OCI-LY1 (cell line): Measurements from ENCODE around the gene F2.

ENCODE experiments used
- H2AFZ ChIP-seq: fragments of 200-600 bp; sonication (generic), shearing (Covaris generic); 2 replicates; pipeline ENCODE4 v1.6.0; 2014; ENCODE audit warnings: antibody characterized with exemption, mild to moderate bottlenecking, low read length
- H3F3A ChIP-seq: fragments of 200-600 bp; sonication (generic), shearing (Covaris generic); 2 replicates; pipeline ENCODE4 v1.6.0; 2014; ENCODE audit warnings: mild to moderate bottlenecking, antibody characterized with exemption, low read length, moderate library complexity; ENCODE audit not compliant: insufficient read depth
- H3K27ac ChIP-seq: fragments of 200-600 bp; sonication (generic); 2 replicates; pipeline ENCODE4 v1.5.1; 2014; ENCODE audit warnings: low read length, mixed run types, mild to moderate bottlenecking, low read depth; ENCODE audit not compliant: poor library complexity, severe bottlenecking
- H3K27me3 ChIP-seq: fragments of 200-600 bp; sonication (generic); 2 replicates; pipeline ENCODE4 v1.6.0; 2014; ENCODE audit warnings: antibody characterized with exemption, mild to moderate bottlenecking, low read length, moderate library complexity; ENCODE audit not compliant: insufficient read depth
- H3K36me3 ChIP-seq: fragments of 200-600 bp; sonication (generic); 2 replicates; pipeline ENCODE4 v1.6.1; 2014; ENCODE audit warnings: mild to moderate bottlenecking, antibody characterized with exemption, low read length, moderate library complexity, mixed read lengths; ENCODE audit not compliant: insufficient read depth
- H3K4me1 ChIP-seq: fragments of 200-600 bp; sonication (generic); 2 replicates; pipeline ENCODE4 v1.5.1; 2014; ENCODE audit warnings: mild to moderate bottlenecking, low read length, moderate library complexity; ENCODE audit not compliant: insufficient read depth, severe bottlenecking
- H3K4me2 ChIP-seq: fragments of 200-600 bp; sonication (generic), shearing (Covaris generic); 2 replicates; pipeline ENCODE4 v1.6.1; 2014; ENCODE audit warnings: low read length
- H3K4me3 ChIP-seq: fragments of 200-600 bp; sonication (generic); 2 replicates; pipeline ENCODE4 v1.5.1; 2014; ENCODE audit warnings: low read length, low read depth, mild to moderate bottlenecking, mixed read lengths; ENCODE audit not compliant: poor library complexity, severe bottlenecking
- H3K79me2 ChIP-seq: fragments of 200-600 bp; shearing (Covaris generic); 2 replicates; pipeline ENCODE4 v1.6.1; 2016; ENCODE audit warnings: mixed run types, low read length, mixed read lengths; ENCODE audit not compliant: insufficient read depth
- H3K9ac ChIP-seq: fragments of 200-600 bp; sonication (generic), shearing (Covaris generic); 2 replicates; pipeline ENCODE4 v1.6.1; 2014; ENCODE audit warnings: mild to moderate bottlenecking, low read length, mixed read lengths
- H3K9me2 ChIP-seq: fragments of 200-600 bp; sonication (generic), shearing (Covaris generic); 2 replicates; pipeline ENCODE4 v1.6.1; 2014; ENCODE audit warnings: low read depth, mild to moderate bottlenecking, low read length, mixed read lengths
- H3K9me3 ChIP-seq: fragments of 200-600 bp; shearing (Covaris generic); 2 replicates; pipeline ENCODE4 v1.6.1; 2014; ENCODE audit warnings: low read length, mixed read lengths
- H4K20me1 ChIP-seq: fragments of 200-600 bp; sonication (generic), shearing (Covaris generic); 2 replicates; pipeline ENCODE4 v1.6.0; 2016; ENCODE audit warnings: mild to moderate bottlenecking, low read length; ENCODE audit not compliant: insufficient read depth
- CTCF ChIP-seq: fragments of 200-600 bp; sonication (generic), shearing (Covaris generic); IDR thresholded peaks from 2 replicates; pipeline ENCODE4 v1.5.1; 2017; ENCODE audit warnings: mild to moderate bottlenecking, antibody characterized with exemption, low read length, moderate library complexity, mixed read lengths
- EZH2 ChIP-seq: fragments of 200-600 bp; sonication (generic), shearing (Covaris generic); IDR thresholded peaks from 2 replicates; pipeline ENCODE4 v1.8.0; 2017; ENCODE audit warnings: borderline replicate concordance, mixed run types, mild to moderate bottlenecking, antibody characterized with exemption, low read length, moderate library complexity, mixed read lengths

The F2 gene

GRCh38 chr11:46733234-46733633, 14.2 kb downstream of the F2 start:
- H3F3A ChIP-seq: no peaks in the 10 kb centered on the region
- H2AFZ ChIP-seq: no peak overlapping the region
- H3K27me3 ChIP-seq: no peaks in the 10 kb centered on the region
- H3K79me2 ChIP-seq: no peaks in the 10 kb centered on the region
- H3K36me3 ChIP-seq: no peaks in the 10 kb centered on the region
- TF ChIP-seq EZH2 (no peak), CTCF (no peak)
- H3K27ac ChIP-seq: no peak overlapping the region
- H3K4me3 ChIP-seq: no peak overlapping the region
- no peaks in the 10 kb centered on the region for H3K9me3 ChIP-seq
- H4K20me1 ChIP-seq: no peaks in the 10 kb centered on the region
- no peaks in the 10 kb centered on the region for H3K9me2 ChIP-seq
- no peak overlapping the region for H3K9ac ChIP-seq
- no peaks in the 10 kb centered on the region for H3K4me1 ChIP-seq
- no peak overlapping the region for H3K4me2 ChIP-seq

GRCh38 chr11:46736146-46736545, 17.1 kb downstream of the F2 start:
- Histone ChIP-seq H3K27ac (no peak overlapping the region), H3K36me3 (peaks cover 2% of the 10 kb centered on the region), H3K27me3 (no peaks in the 10 kb centered on the region), H3K9me3 (no peaks in the 10 kb centered on the region), H3K79me2 (no peaks in the 10 kb centered on the region), H3K9me2 (no peaks in the 10 kb centered on the region), H3K9ac (no peak overlapping the region), H3K4me2 (no peak overlapping the region), H3K4me3 (no peak overlapping the region), H3F3A (no peaks in the 10 kb centered on the region), H2AFZ (no peak overlapping the region), H3K4me1 (no peaks in the 10 kb centered on the region), H4K20me1 (no peaks in the 10 kb centered on the region)
- TF ChIP-seq EZH2 (no peak), CTCF (no peak)

GRCh38 chr11:46736615-46737014, 17.6 kb downstream of the F2 start:
- no peak overlapping the region for H3K9ac ChIP-seq
- H3F3A ChIP-seq: no peaks in the 10 kb centered on the region
- no peak overlapping the region for H3K4me2 ChIP-seq
- no peaks in the 10 kb centered on the region for H3K9me3 ChIP-seq
- no peaks in the 10 kb centered on the region for H4K20me1 ChIP-seq
- H3K36me3 ChIP-seq: peaks cover 7% of the 10 kb centered on the region
- H3K27ac ChIP-seq: no peak overlapping the region
- H3K79me2 ChIP-seq: no peaks in the 10 kb centered on the region
- TF ChIP-seq EZH2 (no peak), CTCF (no peak)
- no peak overlapping the region for H3K4me3 ChIP-seq
- no peaks in the 10 kb centered on the region for H3K4me1 ChIP-seq
- no peaks in the 10 kb centered on the region for H3K27me3 ChIP-seq
- H3K9me2 ChIP-seq: no peaks in the 10 kb centered on the region
- no peak overlapping the region for H2AFZ ChIP-seq
